H9 (cell line): ENCODE data around the gene NFKB1. TPM values are rescaled to one million over a fixed set of nuclear protein-coding genes. Genes with fewer than 3 reads are reported as not detected.

Source experiments
- DNase-seq: peaks from one replicate; pipeline ENCODE4 v3.0.0-alpha.2; 2017
- H2AFZ ChIP-seq: one replicate; pipeline ENCODE4 v1.6.1; 2013; ENCODE audit warnings: mild to moderate bottlenecking, low read length, control low read depth, moderate library complexity
- H2AK5ac ChIP-seq: 2 replicates; pipeline ENCODE4 v1.6.1; 2013; ENCODE audit warnings: low read length, control low read depth, mixed read lengths; ENCODE audit not compliant: insufficient read length
- H2BK120ac ChIP-seq: one replicate; pipeline ENCODE4 v1.6.1; 2013; ENCODE audit warnings: low read depth, mild to moderate bottlenecking, low read length, control low read depth, inconsistent platforms; ENCODE audit not compliant: poor library complexity, severe bottlenecking
- H2BK12ac ChIP-seq: 2 replicates; pipeline ENCODE4 v1.6.1; 2013; ENCODE audit warnings: low read length, control low read depth, mixed read lengths, low read depth; ENCODE audit not compliant: insufficient read length
- H2BK15ac ChIP-seq: 2 replicates; pipeline ENCODE4 v1.6.1; 2013; ENCODE audit warnings: low read depth, low read length, control low read depth
- H2BK20ac ChIP-seq: one replicate; pipeline ENCODE4 v1.6.1; 2013; ENCODE audit warnings: low read depth, mild to moderate bottlenecking, low read length, control low read depth, inconsistent platforms; ENCODE audit not compliant: poor library complexity, severe bottlenecking
- H2BK5ac ChIP-seq: 2 replicates; pipeline ENCODE4 v1.6.1; 2013; ENCODE audit warnings: low read length, control low read depth, mixed read lengths; ENCODE audit not compliant: insufficient read length
- H3K14ac ChIP-seq: 2 replicates; pipeline ENCODE4 v1.6.1; 2013; ENCODE audit warnings: low read length, control low read depth; ENCODE audit not compliant: insufficient read depth
- H3K18ac ChIP-seq: 2 replicates; pipeline ENCODE4 v1.6.1; 2013; ENCODE audit warnings: low read depth, mild to moderate bottlenecking, mixed read lengths, low read length, control low read depth; ENCODE audit not compliant: insufficient read length
- H3K23ac ChIP-seq: 2 replicates; pipeline ENCODE4 v1.6.1; 2013; ENCODE audit warnings: low read length, control low read depth, mixed read lengths, low read depth; ENCODE audit not compliant: insufficient read length
- H3K23me2 ChIP-seq: 2 replicates; pipeline ENCODE4 v1.6.1; 2013; ENCODE audit warnings: low read depth, mild to moderate bottlenecking, mixed read lengths, low read length, control low read depth; ENCODE audit not compliant: insufficient read length, poor library complexity, severe bottlenecking
- H3K27ac ChIP-seq: 2 replicates; pipeline ENCODE4 v1.5.1; 2013; ENCODE audit warnings: low read length, control low read depth, mixed read lengths, low read depth; ENCODE audit not compliant: insufficient read length
- H3K27me3 ChIP-seq: 2 replicates; pipeline ENCODE4 v1.6.1; 2013; ENCODE audit warnings: low read length, control low read depth, inconsistent platforms; ENCODE audit not compliant: insufficient read depth
- H3K4ac ChIP-seq: 2 replicates; pipeline ENCODE4 v1.6.1; 2013; ENCODE audit warnings: low read depth, mild to moderate bottlenecking, control low read depth, inconsistent platforms, low read length, moderate library complexity
- H3K4me1 ChIP-seq: 2 replicates; pipeline ENCODE4 v1.6.1; 2013; ENCODE audit warnings: low read length, control low read depth, inconsistent platforms; ENCODE audit not compliant: insufficient read depth
- H3K4me2 ChIP-seq: 2 replicates; pipeline ENCODE4 v1.6.1; 2013; ENCODE audit warnings: low read length, control low read depth, mixed read lengths; ENCODE audit not compliant: insufficient read length, insufficient read depth
- H3K56ac ChIP-seq: 2 replicates; pipeline ENCODE4 v1.6.1; 2013; ENCODE audit warnings: low read depth, mild to moderate bottlenecking, mixed read lengths, low read length, control low read depth; ENCODE audit not compliant: insufficient read length
- H3K79me1 ChIP-seq: 2 replicates; pipeline ENCODE4 v1.6.1; 2013; ENCODE audit warnings: low read depth, mild to moderate bottlenecking, moderate library complexity, low read length, control low read depth, inconsistent platforms; ENCODE audit not compliant: insufficient read depth, poor library complexity, severe bottlenecking
- H3K79me2 ChIP-seq: 2 replicates; pipeline ENCODE4 v1.6.1; 2013; ENCODE audit warnings: low read length, control low read depth, inconsistent platforms; ENCODE audit not compliant: insufficient read depth
- H3K9ac ChIP-seq: 2 replicates; pipeline ENCODE4 v1.6.1; 2013; ENCODE audit warnings: low read length, control low read depth, mixed read lengths; ENCODE audit not compliant: insufficient read length; ENCODE audit errors: extremely low read depth
- H3K9me3 ChIP-seq: one replicate; pipeline ENCODE4 v1.6.1; 2013; ENCODE audit warnings: low read depth, low read length, inconsistent platforms; ENCODE audit not compliant: control insufficient read depth
- H3T11ph ChIP-seq: one replicate; pipeline ENCODE4 v1.6.1; 2013; ENCODE audit warnings: mild to moderate bottlenecking, low read length, control low read depth, inconsistent platforms
- H4K20me1 ChIP-seq: one replicate; pipeline ENCODE4 v1.6.1; 2013; ENCODE audit not compliant: control insufficient read depth, insufficient read length, insufficient read depth
- H4K5ac ChIP-seq: 2 replicates; pipeline ENCODE4 v1.6.1; 2013; ENCODE audit warnings: low read depth, mild to moderate bottlenecking, mixed read lengths, low read length, control low read depth; ENCODE audit not compliant: insufficient read length
- H4K8ac ChIP-seq: replicated peaks from 2 replicates; pipeline ENCODE4 v1.6.1; 2013; ENCODE audit warnings: low read length, control low read depth, mixed read lengths, low read depth; ENCODE audit not compliant: insufficient read length
- H4K91ac ChIP-seq: 2 replicates; pipeline ENCODE4 v1.6.1; 2013; ENCODE audit warnings: low read depth, mild to moderate bottlenecking, moderate library complexity, mixed read lengths, low read length, control low read depth; ENCODE audit not compliant: insufficient read length
- H3K27ac Mint-ChIP-seq, 3 experiments: 2 replicates in 2 of 3; 3 replicates in 1 of 3; pipeline ENCODE4 v1.8.0; 2020 to 2021; ENCODE audit warnings: mixed read lengths in 3 of 3, mild to moderate bottlenecking in 1 of 3, moderate library complexity in 1 of 3
- H3K27me3 Mint-ChIP-seq: 2 replicates; pipeline ENCODE4 v1.8.0; 2021; ENCODE audit warnings: low read depth, mild to moderate bottlenecking, moderate library complexity, mixed read lengths
- H3K36me3 Mint-ChIP-seq, 3 experiments: 2 replicates in 2 of 3; 3 replicates in 1 of 3; pipeline ENCODE4 v1.8.0; 2020 to 2021; ENCODE audit warnings: low read depth in 3 of 3, mixed read lengths in 3 of 3; ENCODE audit not compliant: insufficient read depth in 1 of 3
- H3K4me1 Mint-ChIP-seq, 2 experiments: 2 replicates each; pipeline ENCODE4 v1.8.0; 2020; ENCODE audit warnings: mixed read lengths in 2 of 2
- H3K4me3 Mint-ChIP-seq, 2 experiments: 2 replicates in 1 of 2; 3 replicates in 1 of 2; pipeline ENCODE4 v1.8.0; 2020 to 2021; ENCODE audit warnings: mild to moderate bottlenecking in 2 of 2, mixed read lengths in 2 of 2, moderate library complexity in 1 of 2
- H3K9me3 Mint-ChIP-seq, 2 experiments: 2 replicates in 1 of 2; 3 replicates in 1 of 2; pipeline ENCODE4 v1.8.0; 2020; ENCODE audit warnings: mild to moderate bottlenecking in 2 of 2, mixed read lengths in 2 of 2, moderate library complexity in 1 of 2
- CTCF ChIP-seq: fragments of 200-600 bp; sonication (generic); conservative IDR thresholded peaks from 3 replicates; pipeline ENCODE4 v1.8.0; 2021; ENCODE audit warnings: antibody characterized with exemption, mild to moderate bottlenecking
- WGBS: extraction: QIAGEN DNeasy Blood & Tissue Kit; methylation state at CpG from one replicate; pipeline ENCODE4 v1.1.7; 2013; ENCODE audit warnings: missing lambda C conversion rate, low lambda C conversion rate, mixed read lengths; ENCODE audit not compliant: insufficient read length; ENCODE audit errors: extremely low coverage; 5-methylcytosine and 5-hydroxymethylcytosine counted together
- total RNA-seq: library from RNA; stranded (reverse); gene quantifications from 2 replicates; pipeline ENCODE4 v1.2.1, GENCODE V29; 2021

The NFKB1 gene
- total RNA-seq, 1 experiment from 2014 or later = 5.7 TPM

GRCh38 chr4:102647117-102647516 is 146.0 kb downstream of the NFKB1 start:
- Histone ChIP-seq H3K56ac (no peak overlapping the region), H3K23me2 (no peaks in the 10 kb centered on the region), H3K27me3 (no peaks in the 10 kb centered on the region), H2BK12ac (no peak overlapping the region), H3K27ac (no peak overlapping the region), H3K9ac (no peak overlapping the region), H3K4ac (no peak overlapping the region), H3K9me3 (no peaks in the 10 kb centered on the region), H2BK15ac (no peak overlapping the region), H2BK5ac (no peak overlapping the region), H4K5ac (no peak overlapping the region), H4K91ac (no peak overlapping the region), H3K18ac (no peak overlapping the region), H3T11ph (no peak overlapping the region), H3K4me1 (no peaks in the 10 kb centered on the region), H2AFZ (no peak overlapping the region), H4K20me1 (no peaks in the 10 kb centered on the region), H3K23ac (no peak overlapping the region), H2BK20ac (no peak overlapping the region), H3K79me2 (no peaks in the 10 kb centered on the region), H2BK120ac (no peak overlapping the region), H2AK5ac (no peak overlapping the region), H3K4me2 (no peak overlapping the region), H3K14ac (no peak overlapping the region), H4K8ac (no peak overlapping the region), H3K79me1 (no peaks in the 10 kb centered on the region)
- no peak overlapping the region for H3K27ac Mint-ChIP-seq
- H3K36me3 Mint-ChIP-seq = peaks cover 4 to 9% (median 5%) of the 10 kb centered on the region in 3 experiments; a peak in 5 of 7 replicates
- WGBS = no CpG with 5 or more reads among the region's 1 CpG
- H3K4me3 Mint-ChIP-seq = no peak overlapping the region
- H3K4me1 Mint-ChIP-seq = no peaks in the 10 kb centered on the region
- DNase-seq = no peak
- H3K9me3 Mint-ChIP-seq = no peaks in the 10 kb centered on the region
- TF ChIP-seq CTCF = no peak
- H3K27me3 Mint-ChIP-seq = no peaks in the 10 kb centered on the region
